Activated CD4-positive, alpha-beta T cell treated with anti-CD3 and anti-CD28 coated beads for 48 hours (primary cell): ENCODE data around the gene CFAP73.
A peak's percentile ranks its signal among the peaks of the same experiment; 100 is the strongest.

Experiments used
- DNase-seq: peaks from one replicate; pipeline ENCODE4 v3.0.0-alpha.2; 2020

The CFAP73 gene

GRCh38 chr12:113167868-113168267 is 18.3 kb downstream of the CFAP73 start:
- no peak for DNase-seq

- no peak for DNase-seq
Measured at GRCh38 chr12:113169697-113170096, 20.2 kb downstream of the CFAP73 start.

GRCh38 chr12:113170457-113170856 is 20.9 kb downstream of the CFAP73 start:
- no peak for DNase-seq

GRCh38 chr12:113170926-113171325 is 21.4 kb downstream of the CFAP73 start:
- no peak for DNase-seq

- DNase-seq = no peak
Measured at GRCh38 chr12:113171543-113171942, 22.0 kb downstream of the CFAP73 start.

- no peak for DNase-seq
Measured at GRCh38 chr12:113172185-113172584, 22.7 kb downstream of the CFAP73 start.

- no peak for DNase-seq
Measured at GRCh38 chr12:113173081-113173698, 23.7 kb downstream of the CFAP73 start.

- DNase-seq = peak; percentile 88
Measured at GRCh38 chr12:113174461-113175384, 25.2 kb downstream of the CFAP73 start.

- DNase-seq = no peak
Measured at GRCh38 chr12:113179023-113179422, 29.5 kb downstream of the CFAP73 start.

GRCh38 chr12:113180333-113180732 is 30.8 kb downstream of the CFAP73 start:
- no peak for DNase-seq

- DNase-seq = no peak
Measured at GRCh38 chr12:113181975-113182374, 32.5 kb downstream of the CFAP73 start.

GRCh38 chr12:113183030-113183589 is 33.6 kb downstream of the CFAP73 start:
- no peak for DNase-seq

- no peak for DNase-seq
Measured at GRCh38 chr12:113184098-113184899, 34.8 kb downstream of the CFAP73 start.

- peak; percentile 93 for DNase-seq
Measured at GRCh38 chr12:113184900-113185179, 35.3 kb downstream of the CFAP73 start.

GRCh38 chr12:113185180-113186032 is 35.9 kb downstream of the CFAP73 start, which contains the start of the genes DDX54 and RITA1:
TSS of gene DDX54 (minus strand) at chr12:113185478. CDS start at chr12:113185451, 27 bp downstream.
TSS of gene RITA1 (plus strand) at chr12:113185721. CDS start at chr12:113186747, 1,026 bp downstream.
- DNase-seq = peak; percentile 83

GRCh38 chr12:113186033-113186365 is 36.5 kb downstream of the CFAP73 start:
- no peak for DNase-seq

GRCh38 chr12:113186666-113187325 is 37.3 kb downstream of the CFAP73 start:
- DNase-seq = no peak

GRCh38 chr12:113189361-113189760 is 39.8 kb downstream of the CFAP73 start:
- no peak for DNase-seq

GRCh38 chr12:113190761-113191160 is 41.2 kb downstream of the CFAP73 start:
- DNase-seq = no peak

GRCh38 chr12:113191227-113191626 is 41.7 kb downstream of the CFAP73 start:
- DNase-seq = no peak

- DNase-seq = no peak
Measured at GRCh38 chr12:113194971-113195391, 45.5 kb downstream of the CFAP73 start.

- DNase-seq = no peak
Measured at GRCh38 chr12:113195598-113195997, 46.1 kb downstream of the CFAP73 start.
